Muscle layer of duodenum (tissue), 2 donors: ENCODE results near the gene WNT5B.

ENCODE experiments used
- H3K27ac ChIP-seq: one replicate; pipeline ENCODE4 v1.7.0; 2013; ENCODE audit warnings: mild to moderate bottlenecking, low read length
- H3K27me3 ChIP-seq: one replicate; pipeline ENCODE4 v1.7.0; 2013; ENCODE audit warnings: low read depth, mild to moderate bottlenecking, control low read depth, low read length
- H3K36me3 ChIP-seq, 2 donors: one replicate each; pipeline ENCODE4 v1.7.0; 2013; ENCODE audit warnings: low read length in 2 of 2, control low read depth in 1 of 2, mild to moderate bottlenecking in 1 of 2; ENCODE audit not compliant: insufficient read depth in 2 of 2, control insufficient read depth in 1 of 2
- H3K4me1 ChIP-seq, 2 donors: one replicate each; pipeline ENCODE4 v1.7.0; 2013; ENCODE audit warnings: low read length in 2 of 2, mild to moderate bottlenecking in 2 of 2, control low read depth in 1 of 2, moderate library complexity in 1 of 2; ENCODE audit not compliant: insufficient read depth in 2 of 2, control insufficient read depth in 1 of 2
- H3K4me3 ChIP-seq, 2 donors: one replicate each; pipeline ENCODE4 v1.7.0; 2013; ENCODE audit warnings: low read length in 2 of 2, low read depth in 1 of 2, mild to moderate bottlenecking in 1 of 2
- H3K9me3 ChIP-seq, 2 donors: one replicate each; pipeline ENCODE4 v1.7.0; 2013; ENCODE audit warnings: low read length in 2 of 2, control low read depth in 1 of 2, mild to moderate bottlenecking in 1 of 2; ENCODE audit not compliant: control insufficient read depth in 1 of 2
- donor health status: healthy.

Gene WNT5B

DNA sequence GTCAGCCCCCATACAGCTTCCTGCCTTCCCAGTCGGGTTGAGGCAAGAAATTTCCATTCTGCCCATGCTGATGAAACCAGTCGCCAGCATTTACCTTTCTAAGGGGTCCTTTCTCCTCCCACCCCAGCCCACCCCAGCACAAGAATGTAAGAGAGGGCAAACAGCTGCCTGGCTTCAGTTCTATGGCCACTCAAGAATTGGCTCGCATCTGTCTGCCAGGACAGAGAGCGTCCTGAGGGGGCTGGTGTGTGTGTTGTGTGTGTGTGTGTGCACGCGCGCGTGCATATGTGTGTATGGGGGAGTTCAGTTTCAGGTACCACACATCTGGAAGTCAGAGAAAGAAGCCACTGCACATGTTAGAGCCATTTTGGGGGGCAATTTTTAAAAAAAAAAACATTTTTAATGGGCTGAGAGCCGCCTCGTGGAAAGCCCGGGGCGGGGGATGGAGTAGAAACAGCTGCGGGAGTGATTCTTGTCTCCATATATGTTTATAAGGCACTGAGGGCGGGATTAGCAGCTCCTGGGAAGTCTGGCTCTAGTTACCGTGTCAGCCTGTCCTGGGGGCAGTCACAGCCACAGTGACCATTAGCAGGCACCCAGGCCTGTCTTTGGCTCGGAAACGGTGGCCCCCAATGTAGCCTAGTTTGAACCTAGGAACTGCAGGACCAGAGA is at the start of gene WNT5B:
TSS of gene WNT5B (plus strand) at position 566 of the 672 bp plus-strand sequence. CDS start 2,124 bp downstream, outside the sequence.
- Histone ChIP-seq H3K4me1 (peaks cover 0 to 11% of the 10 kb centered on the region in 2 donors), H3K27me3 (peaks cover 6% of the 10 kb centered on the region), H3K27ac (no peak within 1 kb of the TSS), H3K9me3 (no peaks in the 10 kb centered on the region), H3K36me3 (no peaks in the 10 kb centered on the region), H3K4me3 (peak within 1 kb of the TSS; percentile 48 to 72)

DNA sequence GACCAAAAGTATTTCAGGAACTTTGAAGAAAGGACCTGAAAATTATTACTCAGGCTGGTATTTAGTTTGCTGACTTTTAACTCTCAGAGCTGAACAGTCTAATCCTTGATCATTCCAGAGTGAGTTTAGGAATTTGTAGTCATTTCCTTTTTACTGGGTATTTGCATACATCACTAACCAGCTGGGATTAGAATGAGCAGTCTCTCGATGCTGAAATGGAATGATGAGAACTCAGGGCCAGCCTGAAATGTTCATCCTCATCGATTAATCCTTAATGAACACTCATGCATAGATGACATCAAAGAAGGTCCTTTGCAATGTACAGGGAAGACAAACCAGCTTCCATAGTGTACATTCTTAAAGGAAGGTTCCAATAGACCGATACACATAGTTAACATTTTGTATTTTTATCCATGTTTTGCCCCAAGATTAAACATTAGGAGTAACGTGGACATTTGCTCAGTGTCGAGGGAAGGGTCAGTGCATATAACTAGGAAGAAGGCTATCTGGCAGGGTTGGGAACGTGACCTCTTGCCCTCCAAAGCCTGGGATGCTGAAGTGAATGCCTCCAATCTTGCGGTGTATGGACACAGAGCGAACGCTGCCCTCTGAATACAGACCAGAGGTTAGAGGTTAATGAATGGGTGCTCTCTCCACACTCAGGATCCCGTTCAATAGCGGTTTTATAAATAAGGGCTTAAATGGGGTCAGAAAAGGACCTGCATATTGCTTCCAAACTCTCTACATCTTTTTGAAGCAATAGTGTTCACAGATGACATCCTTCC is 49.2 kb upstream of the WNT5B start:
- no peaks in the 10 kb centered on the region for H3K36me3 ChIP-seq
- H3K27ac ChIP-seq, result no peak overlapping the region
- peaks cover 0 to 30% of the 10 kb centered on the region in 2 donors for H3K4me1 ChIP-seq
- no peak overlapping the region for H3K4me3 ChIP-seq
- no peaks in the 10 kb centered on the region for H3K27me3 ChIP-seq
- H3K9me3 ChIP-seq, result no peaks in the 10 kb centered on the region

DNA sequence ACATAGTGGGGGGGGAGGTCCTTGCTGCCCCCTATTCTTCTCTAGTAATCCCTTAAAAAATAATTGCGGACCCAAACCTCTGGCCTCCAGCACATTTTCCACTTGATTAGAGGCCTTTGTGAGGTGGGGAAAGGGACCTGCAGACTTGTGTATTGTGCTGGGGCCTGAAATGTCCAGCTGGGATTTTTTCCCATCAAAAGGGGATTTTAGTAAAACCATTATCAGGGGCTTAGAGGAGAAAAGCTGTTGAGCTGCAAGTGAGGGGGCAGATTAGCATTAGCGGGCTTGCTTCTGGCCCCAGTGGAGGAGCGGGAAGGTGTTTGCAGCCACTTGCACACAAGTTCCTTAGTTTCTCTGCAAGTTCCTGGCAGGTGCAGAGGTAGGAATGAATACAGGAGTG is 48.5 kb upstream of the WNT5B start:
- no peak overlapping the region for H3K27ac ChIP-seq
- H3K36me3 ChIP-seq, result no peaks in the 10 kb centered on the region
- H3K4me3 ChIP-seq, result no peak overlapping the region
- no peaks in the 10 kb centered on the region for H3K27me3 ChIP-seq
- H3K9me3 ChIP-seq, result no peaks in the 10 kb centered on the region
- H3K4me1 ChIP-seq, result peaks cover 0 to 24% of the 10 kb centered on the region in 2 donors

DNA sequence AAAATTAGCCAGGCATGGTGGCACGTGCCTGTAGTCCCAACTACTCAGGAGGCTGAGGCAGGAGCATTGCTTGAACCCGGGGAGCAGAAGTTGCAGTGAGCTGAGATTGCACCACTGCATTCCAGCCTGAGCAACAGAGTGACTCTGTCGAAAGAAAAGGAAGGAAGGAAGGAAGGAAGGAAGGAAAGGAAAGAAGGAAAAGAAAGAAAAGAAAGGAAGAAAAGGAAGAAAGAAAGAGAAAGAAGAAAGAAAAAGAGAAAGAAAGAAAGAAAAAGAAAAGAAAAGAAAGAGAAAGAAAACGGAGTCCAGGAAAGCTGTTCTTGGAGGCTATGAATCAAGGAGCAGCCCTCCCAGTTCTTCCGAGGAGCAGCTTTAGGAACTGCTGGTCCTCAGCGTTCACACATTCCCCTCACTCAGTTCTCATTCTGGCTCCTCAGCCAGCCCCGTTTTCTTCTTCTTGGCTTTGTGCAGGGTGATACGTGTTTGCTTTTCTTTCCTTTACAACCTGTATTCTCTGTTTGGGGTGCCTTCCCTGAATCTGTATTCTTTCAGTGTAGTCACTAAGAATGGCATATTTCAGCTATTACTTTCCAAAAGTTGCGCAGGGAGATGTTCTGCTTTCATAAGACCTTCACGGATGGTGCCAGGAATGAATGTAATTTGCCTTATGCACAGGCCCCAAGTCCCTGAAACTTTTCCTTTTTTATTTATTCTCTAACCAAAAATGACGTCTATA is 46.9 kb upstream of the WNT5B start:
- Histone ChIP-seq H3K9me3 (no peaks in the 10 kb centered on the region), H3K27me3 (no peaks in the 10 kb centered on the region), H3K4me3 (no peak overlapping the region), H3K4me1 (peaks cover 0 to 12% of the 10 kb centered on the region in 2 donors), H3K27ac (no peak overlapping the region), H3K36me3 (no peaks in the 10 kb centered on the region)

DNA sequence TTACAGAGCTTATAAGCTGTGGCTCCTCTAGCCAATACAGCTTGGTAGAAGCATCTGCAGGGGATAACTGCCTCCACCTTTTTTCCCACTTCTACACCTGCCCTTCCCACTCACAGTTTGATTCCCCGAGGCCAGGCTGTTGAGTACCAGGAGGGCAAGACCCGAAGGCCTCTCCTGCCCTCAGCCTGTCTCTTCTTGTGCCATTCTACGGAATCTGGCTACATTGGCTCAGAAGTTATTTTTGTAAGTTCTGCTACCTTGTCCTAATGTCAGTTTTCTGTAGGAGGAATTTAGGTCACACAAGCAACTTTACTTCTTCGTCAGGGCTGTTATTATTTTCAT is 46.4 kb upstream of the WNT5B start:
- Histone ChIP-seq H3K4me3 (no peak overlapping the region), H3K27ac (no peak overlapping the region), H3K9me3 (no peaks in the 10 kb centered on the region), H3K36me3 (no peaks in the 10 kb centered on the region), H3K4me1 (peaks cover 0 to 10% of the 10 kb centered on the region in 2 donors), H3K27me3 (no peaks in the 10 kb centered on the region)

DNA sequence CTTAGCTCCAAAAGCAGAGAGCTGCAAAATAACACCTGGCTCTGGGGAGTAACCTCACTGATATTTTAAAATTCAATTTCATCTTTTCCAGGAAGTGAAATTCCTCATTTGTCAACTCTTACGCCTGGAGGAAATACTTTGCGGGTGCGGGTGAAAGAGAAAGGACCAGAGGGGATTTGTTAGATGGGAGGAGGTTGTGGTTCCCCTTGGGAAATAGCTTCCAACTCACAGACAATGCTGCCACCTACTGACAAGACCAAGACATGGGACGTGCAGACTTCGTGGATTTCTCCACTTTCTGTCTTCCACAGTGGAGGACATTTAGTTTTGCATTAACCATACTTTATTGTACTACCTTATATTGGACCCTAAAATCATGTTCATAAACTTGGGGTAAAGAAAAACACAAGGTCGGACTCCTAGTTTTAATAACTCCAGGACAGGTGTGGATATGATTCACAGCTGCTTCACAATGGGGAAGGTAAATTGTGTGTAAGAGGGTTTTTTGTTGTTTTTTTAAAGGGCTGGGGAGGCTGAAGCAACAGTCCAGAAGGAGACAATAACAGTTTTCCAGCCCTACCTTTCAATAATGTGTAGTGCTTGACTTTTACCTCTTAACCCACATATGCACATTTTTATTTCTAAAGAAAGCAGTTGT is 45.5 kb upstream of the WNT5B start:
- Histone ChIP-seq H3K9me3 (no peaks in the 10 kb centered on the region), H3K27ac (no peak overlapping the region), H3K4me3 (peak overlapping the region in 1 of 2 donors; percentile 7), H3K36me3 (no peaks in the 10 kb centered on the region), H3K4me1 (peaks cover 0 to 16% of the 10 kb centered on the region in 2 donors), H3K27me3 (no peaks in the 10 kb centered on the region)

DNA sequence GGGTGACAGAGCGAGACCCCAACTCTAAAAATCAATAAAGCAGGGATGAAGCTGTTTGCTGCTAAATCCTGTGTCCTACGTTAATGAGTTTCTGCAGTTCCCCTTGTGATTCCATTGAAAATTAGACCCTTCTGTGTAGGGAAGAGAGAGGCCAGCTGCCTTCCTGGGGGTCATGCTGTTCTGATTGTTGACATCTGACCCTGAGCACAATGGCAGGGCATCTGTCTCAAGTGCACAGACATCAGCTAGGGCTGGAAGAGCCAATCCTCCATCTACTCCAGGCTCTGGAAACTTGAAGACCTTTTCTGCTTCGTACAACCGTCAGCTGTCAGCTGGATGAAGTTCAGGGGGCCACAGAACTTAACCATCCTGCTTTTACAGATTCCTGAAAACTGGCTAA is 44.7 kb upstream of the WNT5B start:
- H3K9me3 ChIP-seq, result no peaks in the 10 kb centered on the region
- H3K4me1 ChIP-seq, result peaks cover 0 to 16% of the 10 kb centered on the region in 2 donors
- H3K36me3 ChIP-seq, result no peaks in the 10 kb centered on the region
- no peak overlapping the region for H3K27ac ChIP-seq
- no peak overlapping the region for H3K4me3 ChIP-seq
- no peaks in the 10 kb centered on the region for H3K27me3 ChIP-seq

DNA sequence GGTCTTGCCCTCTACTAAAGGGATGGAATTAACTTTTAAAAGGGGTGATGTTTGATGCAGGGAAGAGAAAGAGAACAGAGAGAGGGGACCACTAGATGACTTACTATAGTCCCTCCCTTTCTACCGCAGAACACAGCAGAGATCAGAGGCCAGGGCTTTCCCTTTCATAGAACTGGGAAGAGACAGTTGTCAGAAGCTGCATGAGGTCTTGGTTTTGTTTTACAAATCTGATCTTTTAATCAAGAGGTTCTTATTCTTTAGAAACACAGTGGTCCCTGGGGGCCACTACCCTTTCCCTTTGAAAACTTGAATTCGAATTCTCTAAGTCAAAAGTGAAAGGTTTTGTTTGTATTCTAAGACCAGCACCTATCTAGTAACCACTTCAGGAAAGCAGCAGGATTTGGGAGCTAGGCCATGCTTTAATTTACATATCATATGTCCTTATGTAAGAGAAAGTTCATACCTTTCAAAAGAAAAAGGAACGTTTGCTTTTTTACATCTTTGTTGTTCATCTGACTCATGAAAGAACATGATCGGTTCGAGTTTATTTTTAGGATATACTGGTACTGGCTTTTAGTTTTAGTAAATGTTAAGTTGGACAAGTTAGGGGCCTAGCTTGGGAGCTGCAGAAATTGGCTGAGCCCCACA is 41.0 kb upstream of the WNT5B start:
- no peaks in the 10 kb centered on the region for H3K9me3 ChIP-seq
- no peaks in the 10 kb centered on the region for H3K27me3 ChIP-seq
- peak overlapping the region; percentile 31 for H3K27ac ChIP-seq
- peaks cover 7 to 49% of the 10 kb centered on the region in 2 donors for H3K4me1 ChIP-seq
- no peak overlapping the region for H3K4me3 ChIP-seq
- H3K36me3 ChIP-seq, result no peaks in the 10 kb centered on the region

DNA sequence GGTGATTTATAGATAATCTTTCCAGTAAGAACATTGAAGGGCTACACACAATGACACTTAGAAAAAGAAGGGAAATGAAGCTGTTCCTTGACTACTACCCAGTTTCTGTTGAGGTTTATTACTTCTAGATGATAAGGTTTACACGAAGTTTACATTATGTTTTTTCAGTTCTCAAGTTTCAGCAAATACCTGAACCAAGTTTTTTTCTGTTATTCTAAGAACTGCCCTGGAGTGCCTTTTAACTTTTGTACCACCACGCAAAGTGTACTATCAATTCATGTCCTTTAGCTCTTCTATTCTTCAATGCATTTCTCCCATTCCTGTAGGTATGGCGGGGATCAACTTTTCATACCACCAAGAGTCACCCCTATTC is 40.5 kb upstream of the WNT5B start:
- Histone ChIP-seq H3K4me1 (peaks cover 9 to 46% of the 10 kb centered on the region in 2 donors), H3K9me3 (no peaks in the 10 kb centered on the region), H3K27ac (peak overlapping the region; percentile 31), H3K27me3 (no peaks in the 10 kb centered on the region), H3K4me3 (no peak overlapping the region), H3K36me3 (no peaks in the 10 kb centered on the region)

DNA sequence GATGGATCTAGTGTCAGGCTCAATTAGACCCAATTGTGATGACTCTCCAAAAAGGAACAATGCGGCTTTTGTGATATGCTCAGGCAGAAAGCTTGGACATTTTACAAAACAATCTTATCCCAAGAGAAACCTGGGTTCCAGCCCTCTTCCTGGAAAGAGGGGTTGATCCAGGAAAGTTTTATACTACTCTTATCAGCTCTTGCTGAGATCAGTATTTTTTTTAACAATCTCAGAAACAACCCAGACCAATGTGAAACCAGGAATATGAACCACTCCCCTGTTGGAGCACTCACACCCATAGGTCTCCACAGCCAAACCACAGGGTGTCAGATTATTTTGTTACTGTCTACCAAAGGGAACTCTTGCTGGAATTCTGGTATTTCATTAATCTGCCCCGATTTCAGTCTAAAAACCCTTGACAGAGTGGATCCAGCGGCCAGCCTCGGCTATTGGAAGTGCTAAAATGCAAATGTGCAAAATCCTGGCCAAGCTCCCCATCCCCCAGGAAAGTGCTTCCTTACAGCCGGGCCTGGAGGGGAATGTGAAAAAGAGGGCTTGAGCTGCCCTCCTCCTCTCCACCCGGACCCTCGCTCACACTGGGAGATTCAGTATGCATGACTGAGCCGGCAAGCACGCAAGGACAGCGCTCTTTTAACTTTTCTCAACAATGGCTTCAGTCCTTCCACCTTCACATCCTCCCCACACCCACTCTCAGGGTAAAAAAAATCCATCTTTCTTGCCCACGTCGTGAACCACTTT is 38.6 kb upstream of the WNT5B start:
- peak overlapping the region; percentile 20 to 61 for H3K4me3 ChIP-seq
- H3K4me1 ChIP-seq, result peaks cover 13 to 46% of the 10 kb centered on the region in 2 donors

More for the DNA sequence above, 38.6 kb upstream of the WNT5B start:
- no peaks in the 10 kb centered on the region for H3K27me3 ChIP-seq
- no peaks in the 10 kb centered on the region for H3K9me3 ChIP-seq
- H3K27ac ChIP-seq, result no peak overlapping the region
- H3K36me3 ChIP-seq, result no peaks in the 10 kb centered on the region
